ENCODE measurements around the gene MBD5.
"Not testable (repeated sequence)": the region's sequence is repeated elsewhere in the genome, so short reads cannot be mapped to it uniquely, and the experiment has no call there.

MBD5 gene

DNA sequence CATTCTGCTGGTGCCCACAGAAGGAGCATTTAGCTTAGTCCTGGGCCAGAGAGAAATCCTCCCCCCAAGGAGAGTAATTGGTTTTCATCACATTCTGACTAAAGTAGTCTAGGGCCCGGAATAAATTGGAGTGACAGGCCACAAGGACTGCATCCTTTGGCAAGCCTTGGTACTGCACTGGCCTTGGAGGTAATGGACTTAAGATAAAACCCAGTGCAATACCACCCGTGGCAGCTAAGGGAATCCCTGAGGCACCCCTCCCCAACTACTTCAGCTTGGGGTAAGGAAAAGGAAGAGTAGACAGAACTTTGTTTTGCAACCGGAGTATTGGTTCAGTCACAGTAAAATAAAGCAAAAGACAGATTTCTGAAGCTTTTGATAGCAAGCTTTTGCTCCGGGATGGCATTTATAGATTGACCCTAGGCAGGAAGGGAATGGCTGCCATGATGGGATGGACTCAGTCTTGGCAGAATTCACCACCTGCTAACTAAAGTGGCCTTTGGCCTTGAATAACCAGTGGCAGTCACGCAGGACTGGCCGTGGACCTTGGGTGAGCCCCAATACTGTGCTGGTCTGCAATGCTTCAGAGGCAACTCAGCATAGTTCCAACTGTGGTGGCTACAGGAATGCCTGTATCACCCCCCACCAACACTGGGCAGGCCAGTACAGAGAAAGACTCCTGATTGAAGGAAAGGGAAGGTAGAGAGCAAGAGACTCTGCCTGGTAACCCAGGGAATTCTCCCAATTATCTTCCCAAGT is 14.5 kb upstream of the MBD5 start:
- Histone ChIP-seq H3K27me3 (replicated peaks; ENCODE audit: control insufficient read depth, insufficient read depth, low read length) (no peaks in the 10 kb centered on the region), H3K36me3 (ENCODE audit: control insufficient read depth, insufficient read depth, low read length) (no peaks in the 10 kb centered on the region), H3K4me3 (replicated peaks; ENCODE audit: low read depth, low read length) (no peak overlapping the region)
- TF ChIP-seq, protein P1, sequence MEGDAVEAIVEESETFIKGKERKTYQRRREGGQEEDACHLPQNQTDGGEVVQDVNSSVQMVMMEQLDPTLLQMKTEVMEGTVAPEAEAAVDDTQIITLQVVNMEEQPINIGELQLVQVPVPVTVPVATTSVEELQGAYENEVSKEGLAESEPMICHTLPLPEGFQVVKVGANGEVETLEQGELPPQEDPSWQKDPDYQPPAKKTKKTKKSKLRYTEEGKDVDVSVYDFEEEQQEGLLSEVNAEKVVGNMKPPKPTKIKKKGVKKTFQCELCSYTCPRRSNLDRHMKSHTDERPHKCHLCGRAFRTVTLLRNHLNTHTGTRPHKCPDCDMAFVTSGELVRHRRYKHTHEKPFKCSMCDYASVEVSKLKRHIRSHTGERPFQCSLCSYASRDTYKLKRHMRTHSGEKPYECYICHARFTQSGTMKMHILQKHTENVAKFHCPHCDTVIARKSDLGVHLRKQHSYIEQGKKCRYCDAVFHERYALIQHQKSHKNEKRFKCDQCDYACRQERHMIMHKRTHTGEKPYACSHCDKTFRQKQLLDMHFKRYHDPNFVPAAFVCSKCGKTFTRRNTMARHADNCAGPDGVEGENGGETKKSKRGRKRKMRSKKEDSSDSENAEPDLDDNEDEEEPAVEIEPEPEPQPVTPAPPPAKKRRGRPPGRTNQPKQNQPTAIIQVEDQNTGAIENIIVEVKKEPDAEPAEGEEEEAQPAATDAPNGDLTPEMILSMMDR (IDR thresholded peaks at IDR 0.05; ENCODE audit: insufficient read depth, low read length, poor library complexity, severe bottlenecking) = no peak
- no peak for DNase-seq (ENCODE audit: extremely low read depth, insufficient read length)

DNA sequence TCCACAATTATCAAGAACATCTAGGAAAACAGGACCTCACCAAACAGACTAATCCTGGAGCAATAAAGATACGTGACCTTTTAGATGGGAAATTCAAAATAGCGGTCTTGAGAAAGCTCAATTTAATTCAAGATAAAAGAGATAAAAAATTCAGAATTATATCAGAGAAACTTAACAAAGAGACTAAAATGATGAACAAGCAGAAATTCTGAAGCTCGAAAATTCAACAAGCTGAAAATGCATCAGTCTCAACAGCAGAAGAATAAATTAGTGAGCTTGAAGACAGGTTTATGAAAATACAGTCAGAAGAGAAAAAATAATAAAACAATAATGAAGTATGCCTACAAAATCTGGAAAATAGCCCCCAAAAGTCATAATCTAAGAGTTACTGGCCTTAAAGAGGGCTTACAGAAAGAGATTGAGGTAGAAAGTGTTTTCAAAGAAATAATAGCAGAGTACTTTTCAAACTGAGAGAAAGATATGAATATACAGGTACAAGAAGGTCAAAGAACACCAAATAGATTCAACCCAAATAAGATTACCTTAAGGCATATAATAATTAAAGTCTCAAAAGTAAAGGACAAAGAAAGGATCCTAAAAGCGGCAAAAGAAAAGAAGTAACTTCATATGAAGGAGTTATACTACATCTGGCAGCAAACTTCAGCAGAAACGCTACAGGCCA is 13.5 kb upstream of the MBD5 start:
- no peaks in the 10 kb centered on the region for H3K36me3 ChIP-seq (ENCODE audit: control insufficient read depth, insufficient read depth, low read length)
- TF ChIP-seq, protein P1 (IDR thresholded peaks at IDR 0.05; ENCODE audit: insufficient read depth, low read length, poor library complexity, severe bottlenecking) = no peak
- H3K27me3 ChIP-seq (replicated peaks; ENCODE audit: control insufficient read depth, insufficient read depth, low read length) = no peaks in the 10 kb centered on the region
- no peak for DNase-seq (ENCODE audit: extremely low read depth, insufficient read length)
- no peak overlapping the region for H3K4me3 ChIP-seq (replicated peaks; ENCODE audit: low read depth, low read length)

DNA sequence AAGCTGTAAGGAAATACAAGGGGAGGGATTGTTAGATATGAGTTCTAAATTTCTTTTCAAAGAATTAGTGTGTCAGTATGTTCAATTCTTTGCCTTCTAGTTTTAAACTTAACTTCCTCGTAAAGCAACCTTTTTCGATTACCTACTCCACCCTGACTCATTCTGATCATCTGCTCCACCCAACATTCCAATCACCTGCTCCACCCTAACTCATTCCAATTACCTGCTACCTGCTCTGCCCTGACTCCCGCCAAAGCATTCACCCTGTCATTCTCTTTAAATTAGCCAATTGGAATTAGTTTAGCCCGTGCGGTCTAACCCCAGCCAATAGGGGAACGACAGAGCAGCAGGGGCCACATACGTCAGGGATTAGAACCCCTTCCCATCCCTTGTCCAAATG is 12.5 kb upstream of the MBD5 start:
- not testable (repeated sequence) for H3K4me3 ChIP-seq (replicated peaks; ENCODE audit: low read depth, low read length); DNase-seq (ENCODE audit: extremely low read depth, insufficient read length); H3K36me3 ChIP-seq (ENCODE audit: control insufficient read depth, insufficient read depth, low read length); H3K27me3 ChIP-seq (replicated peaks; ENCODE audit: control insufficient read depth, insufficient read depth, low read length)

DNA sequence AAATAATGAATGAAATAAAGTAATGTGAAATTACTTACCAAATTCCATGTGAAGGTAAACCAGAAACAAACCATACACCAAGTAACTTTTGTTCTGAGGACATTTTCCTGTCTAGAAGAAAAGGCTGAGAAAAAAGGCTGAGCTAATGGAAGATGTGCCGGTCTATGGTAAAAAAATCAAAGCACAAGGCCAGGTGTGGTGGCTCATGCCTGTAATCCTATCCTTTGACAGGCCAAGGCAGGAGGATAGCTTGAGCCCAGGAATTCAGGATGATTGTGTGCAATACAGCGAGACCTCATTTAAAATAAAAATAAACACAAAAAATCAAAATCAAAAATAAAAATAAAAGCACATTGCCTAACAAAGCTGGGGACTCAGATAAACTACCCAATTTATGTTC is 7.0 kb upstream of the MBD5 start:
- H3K4me3 ChIP-seq (replicated peaks; ENCODE audit: low read depth, low read length) = no peak overlapping the region
- DNase-seq (ENCODE audit: extremely low read depth, insufficient read length) = no peak
- no peaks in the 10 kb centered on the region for H3K27me3 ChIP-seq (replicated peaks; ENCODE audit: control insufficient read depth, insufficient read depth, low read length)
- H3K36me3 ChIP-seq (ENCODE audit: control insufficient read depth, insufficient read depth, low read length) = no peaks in the 10 kb centered on the region
- TF ChIP-seq, protein P1 (IDR thresholded peaks at IDR 0.05; ENCODE audit: insufficient read depth, low read length, poor library complexity, severe bottlenecking) = no peak

DNA sequence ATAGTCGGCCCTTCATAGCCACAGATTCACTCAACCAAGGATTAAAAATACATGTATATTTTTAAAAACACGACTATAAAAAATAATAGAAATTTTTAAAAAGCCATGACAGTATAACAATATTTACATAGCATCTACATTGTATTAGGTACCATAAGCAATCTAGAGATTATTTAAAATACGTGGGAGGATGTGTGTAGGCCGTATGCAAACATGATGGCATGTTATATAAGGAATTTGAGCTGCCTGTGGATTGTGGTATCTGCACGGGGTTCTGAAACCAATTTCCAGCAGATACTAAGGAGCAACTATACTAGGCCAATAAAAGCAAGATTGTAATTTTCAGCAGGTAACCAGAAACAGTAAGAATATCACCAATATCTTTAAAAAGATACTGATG is 6.3 kb upstream of the MBD5 start:
- no peaks in the 10 kb centered on the region for H3K36me3 ChIP-seq (ENCODE audit: control insufficient read depth, insufficient read depth, low read length)
- TF ChIP-seq, protein P1 (IDR thresholded peaks at IDR 0.05; ENCODE audit: insufficient read depth, low read length, poor library complexity, severe bottlenecking) = no peak
- H3K4me3 ChIP-seq (replicated peaks; ENCODE audit: low read depth, low read length) = no peak overlapping the region
- H3K27me3 ChIP-seq (replicated peaks; ENCODE audit: control insufficient read depth, insufficient read depth, low read length) = no peaks in the 10 kb centered on the region
- DNase-seq (ENCODE audit: extremely low read depth, insufficient read length) = no peak

Data from GM06990 (cell line).